K562 (cell line): ENCODE measurements around the gene RDM1. TPM values are rescaled to one million over a fixed set of nuclear protein-coding genes. Genes with fewer than 3 reads are reported as not detected.

Source experiments
- MTA1 ChIP-seq: fragments of 450-650 bp; IDR thresholded peaks from 2 replicates; pipeline ENCODE4 v1.6.1; 2017; ENCODE audit warnings: borderline replicate concordance
- SMARCA4 ChIP-seq: fragments of 450-650 bp; IDR thresholded peaks from 2 replicates; pipeline ENCODE4 v1.6.1; 2016
- polyA plus RNA-seq, 8 experiments: library from polyadenylated mRNA; depleted of rRNA in 4 of 8; stranded (reverse) in 5 of 8; unstranded in 3 of 8; fragments of >200 nt; fragmentation: Nextera tagmentation in 2 of 8; fragmentation: Illumina TruSeq in 1 of 8; extraction: Ambion mirVana in 2 of 8; extraction: Trizol in 1 of 8; gene quantifications; 2 replicates each; pipeline versions ENCODE4 v1.2.1 to v1.2.3, GENCODE V29; 2011 to 2014; ENCODE audit warnings: inconsistent platforms in 1 of 8, missing spikeins in 1 of 8
- total RNA-seq, 7 experiments: library from RNA; depleted of rRNA in 6 of 7; stranded (reverse); fragments of >200 nt in 6 of 7; fragmentation: Illumina TruSeq in 2 of 7; extraction: Trizol in 2 of 7; gene quantifications; 2 replicates each; pipeline versions ENCODE4 v1.2.1 to v1.2.3, GENCODE V29; 2011 to 2021; ENCODE audit warnings: low replicate concordance in 1 of 7
- TF ChIP-seq, protein P1 (sequence below), 2 experiments: fragments of 150-350 bp in 1 of 2; IDR thresholded peaks; 2 replicates each; pipeline ENCODE4 v1.6.1; 2012 to 2016; ENCODE audit warnings: low read depth in 2 of 2, low read length in 2 of 2, mild to moderate bottlenecking in 1 of 2, moderate library complexity in 1 of 2
- TF ChIP-seq, protein P2 (sequence below): fragments of 450-650 bp; formaldehyde crosslinking; IDR thresholded peaks from 2 replicates; pipeline ENCODE4 v1.4.0; 2020; ENCODE audit warnings: mild to moderate bottlenecking, moderate library complexity
- TF ChIP-seq, protein P3 (sequence below): sonication (generic); formaldehyde crosslinking; IDR thresholded peaks from 2 replicates; pipeline ENCODE4 v1.8.0; 2023; ENCODE audit warnings: missing genetic modification reagents, mild to moderate bottlenecking, borderline replicate concordance

The RDM1 gene
- total and polyA plus RNA-seq, 9 of the 15 experiments (the other 6 are each of a cell fraction or from before 2014, with no cell fraction given) = 2.5 to 11.2 (median 5.4) TPM

DNA sequence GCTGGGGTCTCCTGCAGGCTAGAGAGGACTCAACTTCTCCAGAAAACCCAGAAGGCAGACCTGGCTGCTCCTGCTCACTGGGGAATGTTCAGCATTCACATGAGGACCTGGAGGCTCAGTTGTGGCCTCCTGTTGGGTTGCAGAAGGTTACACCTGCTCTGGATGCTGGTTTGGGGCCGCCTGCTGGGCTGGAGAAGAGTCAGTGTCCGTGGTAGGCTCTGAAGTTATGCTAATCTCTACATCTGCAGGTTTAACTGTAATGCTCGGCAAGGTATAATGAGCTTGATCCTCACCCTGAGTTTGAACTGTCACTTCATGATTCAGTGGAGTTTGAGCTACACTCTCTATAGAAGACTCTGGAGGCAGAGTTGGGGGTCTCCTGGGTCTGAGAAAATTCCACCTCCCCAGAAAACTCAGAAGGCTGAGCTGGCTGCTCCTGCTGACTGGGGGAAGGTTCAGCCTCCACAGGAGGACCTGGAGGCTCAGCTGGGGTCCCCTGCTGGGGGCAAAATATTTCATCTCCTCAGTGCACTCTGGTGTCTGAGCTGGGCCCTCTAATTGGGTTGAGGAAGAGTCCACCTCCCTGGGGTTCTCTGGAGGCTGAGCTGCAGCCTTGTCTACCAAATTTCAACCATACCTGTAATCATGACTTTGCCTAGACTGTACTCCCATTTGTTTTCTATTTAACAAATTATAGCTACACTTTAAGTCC lies 23.5 kb downstream of the RDM1 start (continued):
- TF ChIP-seq, protein P1, sequence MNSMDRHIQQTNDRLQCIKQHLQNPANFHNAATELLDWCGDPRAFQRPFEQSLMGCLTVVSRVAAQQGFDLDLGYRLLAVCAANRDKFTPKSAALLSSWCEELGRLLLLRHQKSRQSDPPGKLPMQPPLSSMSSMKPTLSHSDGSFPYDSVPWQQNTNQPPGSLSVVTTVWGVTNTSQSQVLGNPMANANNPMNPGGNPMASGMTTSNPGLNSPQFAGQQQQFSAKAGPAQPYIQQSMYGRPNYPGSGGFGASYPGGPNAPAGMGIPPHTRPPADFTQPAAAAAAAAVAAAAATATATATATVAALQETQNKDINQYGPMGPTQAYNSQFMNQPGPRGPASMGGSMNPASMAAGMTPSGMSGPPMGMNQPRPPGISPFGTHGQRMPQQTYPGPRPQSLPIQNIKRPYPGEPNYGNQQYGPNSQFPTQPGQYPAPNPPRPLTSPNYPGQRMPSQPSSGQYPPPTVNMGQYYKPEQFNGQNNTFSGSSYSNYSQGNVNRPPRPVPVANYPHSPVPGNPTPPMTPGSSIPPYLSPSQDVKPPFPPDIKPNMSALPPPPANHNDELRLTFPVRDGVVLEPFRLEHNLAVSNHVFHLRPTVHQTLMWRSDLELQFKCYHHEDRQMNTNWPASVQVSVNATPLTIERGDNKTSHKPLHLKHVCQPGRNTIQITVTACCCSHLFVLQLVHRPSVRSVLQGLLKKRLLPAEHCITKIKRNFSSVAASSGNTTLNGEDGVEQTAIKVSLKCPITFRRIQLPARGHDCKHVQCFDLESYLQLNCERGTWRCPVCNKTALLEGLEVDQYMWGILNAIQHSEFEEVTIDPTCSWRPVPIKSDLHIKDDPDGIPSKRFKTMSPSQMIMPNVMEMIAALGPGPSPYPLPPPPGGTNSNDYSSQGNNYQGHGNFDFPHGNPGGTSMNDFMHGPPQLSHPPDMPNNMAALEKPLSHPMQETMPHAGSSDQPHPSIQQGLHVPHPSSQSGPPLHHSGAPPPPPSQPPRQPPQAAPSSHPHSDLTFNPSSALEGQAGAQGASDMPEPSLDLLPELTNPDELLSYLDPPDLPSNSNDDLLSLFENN (IDR thresholded peaks at IDR 0.05; ENCODE audit: low read depth in 2 of 2, low read length in 2 of 2) = no peak
- TF ChIP-seq, protein P2, sequence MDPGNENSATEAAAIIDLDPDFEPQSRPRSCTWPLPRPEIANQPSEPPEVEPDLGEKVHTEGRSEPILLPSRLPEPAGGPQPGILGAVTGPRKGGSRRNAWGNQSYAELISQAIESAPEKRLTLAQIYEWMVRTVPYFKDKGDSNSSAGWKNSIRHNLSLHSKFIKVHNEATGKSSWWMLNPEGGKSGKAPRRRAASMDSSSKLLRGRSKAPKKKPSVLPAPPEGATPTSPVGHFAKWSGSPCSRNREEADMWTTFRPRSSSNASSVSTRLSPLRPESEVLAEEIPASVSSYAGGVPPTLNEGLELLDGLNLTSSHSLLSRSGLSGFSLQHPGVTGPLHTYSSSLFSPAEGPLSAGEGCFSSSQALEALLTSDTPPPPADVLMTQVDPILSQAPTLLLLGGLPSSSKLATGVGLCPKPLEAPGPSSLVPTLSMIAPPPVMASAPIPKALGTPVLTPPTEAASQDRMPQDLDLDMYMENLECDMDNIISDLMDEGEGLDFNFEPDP (CRISPR knock-in tag) = no peak
- TF ChIP-seq, protein P3, sequence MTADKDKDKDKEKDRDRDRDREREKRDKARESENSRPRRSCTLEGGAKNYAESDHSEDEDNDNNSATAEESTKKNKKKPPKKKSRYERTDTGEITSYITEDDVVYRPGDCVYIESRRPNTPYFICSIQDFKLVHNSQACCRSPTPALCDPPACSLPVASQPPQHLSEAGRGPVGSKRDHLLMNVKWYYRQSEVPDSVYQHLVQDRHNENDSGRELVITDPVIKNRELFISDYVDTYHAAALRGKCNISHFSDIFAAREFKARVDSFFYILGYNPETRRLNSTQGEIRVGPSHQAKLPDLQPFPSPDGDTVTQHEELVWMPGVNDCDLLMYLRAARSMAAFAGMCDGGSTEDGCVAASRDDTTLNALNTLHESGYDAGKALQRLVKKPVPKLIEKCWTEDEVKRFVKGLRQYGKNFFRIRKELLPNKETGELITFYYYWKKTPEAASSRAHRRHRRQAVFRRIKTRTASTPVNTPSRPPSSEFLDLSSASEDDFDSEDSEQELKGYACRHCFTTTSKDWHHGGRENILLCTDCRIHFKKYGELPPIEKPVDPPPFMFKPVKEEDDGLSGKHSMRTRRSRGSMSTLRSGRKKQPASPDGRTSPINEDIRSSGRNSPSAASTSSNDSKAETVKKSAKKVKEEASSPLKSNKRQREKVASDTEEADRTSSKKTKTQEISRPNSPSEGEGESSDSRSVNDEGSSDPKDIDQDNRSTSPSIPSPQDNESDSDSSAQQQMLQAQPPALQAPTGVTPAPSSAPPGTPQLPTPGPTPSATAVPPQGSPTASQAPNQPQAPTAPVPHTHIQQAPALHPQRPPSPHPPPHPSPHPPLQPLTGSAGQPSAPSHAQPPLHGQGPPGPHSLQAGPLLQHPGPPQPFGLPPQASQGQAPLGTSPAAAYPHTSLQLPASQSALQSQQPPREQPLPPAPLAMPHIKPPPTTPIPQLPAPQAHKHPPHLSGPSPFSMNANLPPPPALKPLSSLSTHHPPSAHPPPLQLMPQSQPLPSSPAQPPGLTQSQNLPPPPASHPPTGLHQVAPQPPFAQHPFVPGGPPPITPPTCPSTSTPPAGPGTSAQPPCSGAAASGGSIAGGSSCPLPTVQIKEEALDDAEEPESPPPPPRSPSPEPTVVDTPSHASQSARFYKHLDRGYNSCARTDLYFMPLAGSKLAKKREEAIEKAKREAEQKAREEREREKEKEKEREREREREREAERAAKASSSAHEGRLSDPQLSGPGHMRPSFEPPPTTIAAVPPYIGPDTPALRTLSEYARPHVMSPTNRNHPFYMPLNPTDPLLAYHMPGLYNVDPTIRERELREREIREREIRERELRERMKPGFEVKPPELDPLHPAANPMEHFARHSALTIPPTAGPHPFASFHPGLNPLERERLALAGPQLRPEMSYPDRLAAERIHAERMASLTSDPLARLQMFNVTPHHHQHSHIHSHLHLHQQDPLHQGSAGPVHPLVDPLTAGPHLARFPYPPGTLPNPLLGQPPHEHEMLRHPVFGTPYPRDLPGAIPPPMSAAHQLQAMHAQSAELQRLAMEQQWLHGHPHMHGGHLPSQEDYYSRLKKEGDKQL (CRISPR knock-in tag) = no peak
- TF ChIP-seq SMARCA4 (no peak), MTA1 (no peak)
